OCI-LY7 (cell line): ENCODE results near the gene AKAP8L. TPM values are rescaled to one million over a fixed set of nuclear protein-coding genes. Genes with fewer than 3 reads are reported as not detected.

Source experiments
- BruUV-seq: library from RNA; stranded (reverse); fragments of 400-500 nt; replicated peaks from 2 replicates; lab custom pipeline; 2021; lab: Mats Ljungman, UMichigan
- CTCF ChIA-PET: fragments of 300-600 bp; sonication (Branson Sonifier 250); formaldehyde crosslinking; loops from one replicate; lab custom pipeline; 2022; ENCODE audit warnings: antibody characterized with exemption; ENCODE audit not compliant: unreplicated experiment; lab: Charles Lee
- POLR2A ChIA-PET: fragments of 300-600 bp; sonication (Branson Sonifier 250); formaldehyde crosslinking; loops from one replicate; lab custom pipeline; 2022; ENCODE audit warnings: antibody characterized with exemption; lab: Charles Lee
- DNase-seq: peaks from one replicate; pipeline ENCODE4 v3.0.0-alpha.2; 2015; ENCODE audit warnings: low spot score
- H2AFZ ChIP-seq: fragments of 200-600 bp; sonication (generic), shearing (Covaris generic); 2 replicates; pipeline ENCODE4 v1.6.1; 2014; ENCODE audit warnings: mild to moderate bottlenecking, antibody characterized with exemption, low read length, moderate library complexity
- H3K27ac ChIP-seq: fragments of 200-600 bp; sonication (generic); 2 replicates; pipeline ENCODE4 v1.5.1; 2014; ENCODE audit warnings: mixed run types, low read depth, mild to moderate bottlenecking, moderate library complexity, low read length, inconsistent platforms; ENCODE audit not compliant: poor library complexity, severe bottlenecking
- H3K36me3 ChIP-seq: fragments of 200-600 bp; sonication (generic); 2 replicates; pipeline ENCODE4 v1.6.1; 2014; ENCODE audit warnings: mild to moderate bottlenecking, antibody characterized with exemption, low read length, moderate library complexity, mixed read lengths; ENCODE audit not compliant: insufficient read depth
- H3K4me1 ChIP-seq: fragments of 200-600 bp; sonication (generic); 2 replicates; pipeline ENCODE4 v1.5.1; 2014; ENCODE audit warnings: mild to moderate bottlenecking, low read length; ENCODE audit not compliant: insufficient read depth, poor library complexity, severe bottlenecking
- H3K4me2 ChIP-seq: fragments of 200-600 bp; sonication (generic); 2 replicates; pipeline ENCODE4 v1.6.1; 2014; ENCODE audit warnings: mild to moderate bottlenecking, low read length
- H3K4me3 ChIP-seq: fragments of 200-600 bp; sonication (generic); 2 replicates; pipeline ENCODE4 v1.5.1; 2014; ENCODE audit warnings: mild to moderate bottlenecking, low read depth, low read length; ENCODE audit not compliant: poor library complexity, severe bottlenecking
- H3K79me2 ChIP-seq: fragments of 200-600 bp; sonication (generic); 2 replicates; pipeline ENCODE4 v1.6.1; 2016; ENCODE audit warnings: low read depth, mild to moderate bottlenecking, low read length, moderate library complexity, mixed read lengths; ENCODE audit not compliant: insufficient read depth
- H3K9me2 ChIP-seq: fragments of 200-600 bp; sonication (generic); 2 replicates; pipeline ENCODE4 v1.6.1; 2016; ENCODE audit warnings: mild to moderate bottlenecking, low read length, mixed read lengths; ENCODE audit not compliant: insufficient read depth
- H3K9me3 ChIP-seq: fragments of 200-600 bp; sonication (generic); 2 replicates; pipeline ENCODE4 v1.6.1; 2014; ENCODE audit warnings: mild to moderate bottlenecking, mixed run types, low read length, mixed read lengths
- H4K20me1 ChIP-seq: fragments of 200-600 bp; sonication (generic); 2 replicates; pipeline ENCODE4 v1.6.1; 2014; ENCODE audit warnings: mild to moderate bottlenecking, antibody characterized with exemption, low read length, moderate library complexity, mixed read lengths; ENCODE audit not compliant: insufficient read depth
- CTCF ChIP-seq: fragments of 200-600 bp; sonication (generic); conservative IDR thresholded peaks from 2 replicates; pipeline ENCODE4 v1.5.1; 2014; ENCODE audit warnings: mild to moderate bottlenecking, antibody characterized with exemption, low read length, moderate library complexity, mixed read lengths
- EZH2phosphoT487 ChIP-seq: fragments of 200-600 bp; sonication (generic); IDR thresholded peaks from 2 replicates; pipeline ENCODE4 v1.6.1; 2018; ENCODE audit warnings: low read depth, borderline replicate concordance, mild to moderate bottlenecking, mixed run types, antibody characterized with exemption, low read length, moderate library complexity, mixed read lengths
- intact Hi-C: fragments of 100-400 bp; cut with micrococcal nuclease; formaldehyde crosslinking; loops from one replicate; pipeline ENCODE4 v1.10.0; 2022; ENCODE audit not compliant: unreplicated experiment
- total RNA-seq, 2 experiments: library from RNA; depleted of rRNA in 1 of 2; stranded (reverse); fragments of >200 nt in 1 of 2; shearing (Covaris generic) in 1 of 2; gene quantifications; 2 replicates each; pipeline ENCODE4 v1.2.3, GENCODE V29; 2014 to 2022

The AKAP8L gene
- total RNA-seq, 2 experiments from 2014 or later: 119 to 124 TPM

- intact Hi-C loops: no loop called here
- Histone ChIP-seq H3K9me2 (no peaks in the 10 kb centered on the region), H3K4me3 (no peak overlapping the region), H4K20me1 (no peaks in the 10 kb centered on the region), H3K4me2 (no peak overlapping the region), H3K79me2 (no peaks in the 10 kb centered on the region), H3K27ac (no peak overlapping the region), H3K4me1 (no peaks in the 10 kb centered on the region), H3K9me3 (no peaks in the 10 kb centered on the region), H3K36me3 (peaks cover 81% of the 10 kb centered on the region), H2AFZ (no peak overlapping the region)
- no peak for TF ChIP-seq EZH2phosphoT487
- no peak for TF ChIP-seq CTCF
- ChIA-PET POLR2A (no interaction called here), CTCF (no interaction called here)
- no peak for DNase-seq
- no TSS peak for BruUV-seq
Observed at GRCh38 chr19:15456441-15456840, 37.7 kb upstream of the AKAP8L start.

GRCh38 chr19:15455996-15456395 lies 37.2 kb upstream of the AKAP8L start:
- H3K4me1 ChIP-seq: no peaks in the 10 kb centered on the region
- H2AFZ ChIP-seq: no peak overlapping the region
- POLR2A ChIA-PET: no interaction called here
- no peaks in the 10 kb centered on the region for H3K9me3 ChIP-seq
- no peak overlapping the region for H3K27ac ChIP-seq
- no peak overlapping the region for H3K4me3 ChIP-seq
- CTCF ChIA-PET: no interaction called here
- H3K9me2 ChIP-seq: no peaks in the 10 kb centered on the region
- peaks cover 76% of the 10 kb centered on the region for H3K36me3 ChIP-seq
- H4K20me1 ChIP-seq: no peaks in the 10 kb centered on the region
- no peaks in the 10 kb centered on the region for H3K79me2 ChIP-seq
- TF ChIP-seq CTCF (no peak), EZH2phosphoT487 (no peak)
- no peak for DNase-seq
- no peak overlapping the region for H3K4me2 ChIP-seq
- intact Hi-C loops: no loop called here
- no TSS peak for BruUV-seq

GRCh38 chr19:15453906-15454860 lies 35.4 kb upstream of the AKAP8L start:
- no TSS peak for BruUV-seq
- CTCF ChIA-PET: no interaction called here
- no peak for TF ChIP-seq EZH2phosphoT487
- peak; percentile 41 for TF ChIP-seq CTCF

More at GRCh38 chr19:15453906-15454860, 35.4 kb upstream of the AKAP8L start:
- no peaks in the 10 kb centered on the region for H3K9me2 ChIP-seq
- no peaks in the 10 kb centered on the region for H3K9me3 ChIP-seq
- no peak overlapping the region for H2AFZ ChIP-seq
- POLR2A ChIA-PET: interaction anchor here (0.5 kb wide), 1 partner anchor 13 kb away, joined by 3 read pairs; no protein-coding TSS in a partner anchor
- H3K27ac ChIP-seq: no peak overlapping the region
- intact Hi-C loops: no loop called here
- H3K4me2 ChIP-seq: no peak overlapping the region
- H3K4me3 ChIP-seq: no peak overlapping the region
- no peaks in the 10 kb centered on the region for H3K79me2 ChIP-seq
- peaks cover 60% of the 10 kb centered on the region for H3K36me3 ChIP-seq
- no peaks in the 10 kb centered on the region for H4K20me1 ChIP-seq
- no peak for DNase-seq
- peaks cover 2% of the 10 kb centered on the region for H3K4me1 ChIP-seq
